ENCODE results near the gene CBY1. TPM values are rescaled to one million over a fixed set of nuclear protein-coding genes. Genes with fewer than 3 reads are reported as not detected.
"Not testable (repeated sequence)": the region's sequence is repeated elsewhere in the genome, so short reads cannot be mapped to it uniquely, and the experiment has no call there.

Gene CBY1
- total and polyA plus RNA-seq, 9 of the 15 experiments (the other 6 are each of a cell fraction or from before 2014, with no cell fraction given): 5.7 to 19.7 (median 10.8) TPM

DNA sequence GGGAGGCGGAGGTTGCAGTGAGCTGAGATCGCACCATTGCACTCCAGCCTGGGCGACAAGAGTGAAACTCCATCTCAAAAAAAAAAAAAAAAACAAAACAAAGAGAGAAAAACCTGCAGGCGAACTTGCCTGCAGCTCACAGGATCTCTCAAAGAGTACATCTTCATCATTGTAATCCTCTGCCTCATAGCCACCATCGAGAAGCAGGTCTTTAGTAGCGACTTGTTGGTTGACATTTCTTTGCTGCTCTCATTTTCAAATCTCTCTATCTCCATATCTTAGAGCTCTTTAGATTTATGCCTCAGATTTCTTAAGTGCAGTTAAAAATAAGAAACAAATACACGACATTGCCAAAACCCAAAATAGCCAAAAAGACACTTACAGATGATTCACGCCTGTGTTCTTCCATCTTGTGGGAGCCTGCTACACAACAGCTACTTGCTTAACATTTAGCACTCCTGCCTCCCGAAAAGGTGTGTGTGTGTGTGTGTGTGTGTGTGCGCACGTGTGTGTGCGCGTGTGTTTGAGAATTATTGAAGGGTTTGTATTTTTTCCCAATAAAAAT is 14.9 kb upstream of the CBY1 start:
- intact Hi-C loops (cut with micrococcal nuclease): no loop called here
- no peak overlapping the region for H3K4me2 ChIP-seq (ENCODE audit: insufficient read depth, low read length)
- 60% methylated on average over 9 of the region's 13 CpGs for WGBS (ENCODE audit: insufficient coverage, low coverage, missing lambda C conversion rate)
- H3K9ac ChIP-seq (ENCODE audit: insufficient read depth in 1 of 2, low read depth in 2 of 2, low read length in 2 of 2): no peak overlapping the region
- H3K79me2 ChIP-seq (ENCODE audit: control insufficient read depth, insufficient read depth, low read length): no peaks in the 10 kb centered on the region
- no peaks in the 10 kb centered on the region for H3K27me3 ChIP-seq (ENCODE audit: control insufficient read depth in 2 of 2, insufficient read depth in 2 of 2, low read length in 2 of 2)
- ATAC-seq (no peak), DNase-seq (ENCODE audit: extremely low read depth in 1 of 4, low spot score in 3 of 4) (no peak), FAIRE-seq (no peak)
- BruUV-seq (replicated peaks): no TSS peak
- peaks cover 0 to 5% of the 10 kb centered on the region in 2 experiments; a peak in 2 of 5 replicates for H3K4me1 ChIP-seq (replicated peaks in 1 of 2; ENCODE audit: control insufficient read depth in 2 of 2, insufficient read depth in 2 of 2, low read length in 2 of 2)
- POLR2A ChIA-PET: no interaction called here
- H4K20me1 ChIP-seq (replicated peaks; ENCODE audit: control insufficient read depth, insufficient read depth, low read length): no peaks in the 10 kb centered on the region
- TF ChIP-seq ZNF253 (CRISPR knock-in tag; conservative IDR thresholded peaks at IDR 0.05): no peak
- TF ChIP-seq FIP1L1 (IDR thresholded peaks at IDR 0.05; ENCODE audit: low read depth, low read length, poor library complexity, severe bottlenecking): no peak
- no peak for TF ChIP-seq LCOR (CRISPR knock-in tag; IDR thresholded peaks at IDR 0.05)
- TF ChIP-seq NFRKB (IDR thresholded peaks at IDR 0.05; ENCODE audit: low read depth): no peak
- no peak for TF ChIP-seq SUPT5H (IDR thresholded peaks at IDR 0.05)
- TF ChIP-seq NONO (IDR thresholded peaks at IDR 0.05; ENCODE audit: low read depth in 2 of 2, low read length in 1 of 2): no peak
- TF ChIP-seq ZNF76 (CRISPR knock-in tag; IDR thresholded peaks at IDR 0.05; ENCODE audit: borderline replicate concordance): no peak
- H2AFZ ChIP-seq (ENCODE audit: low read depth, low read length): no peak overlapping the region
- CTCF ChIA-PET (ENCODE audit: low intra/inter-chr PET ratio): no interaction called here
- no peak overlapping the region for H3K4me3 ChIP-seq
- H3K36me3 ChIP-seq (ENCODE audit: control insufficient read depth, insufficient read depth, low read length): no peaks in the 10 kb centered on the region
- no peaks in the 10 kb centered on the region for H3K9me3 ChIP-seq (replicated peaks; ENCODE audit: control insufficient read depth, insufficient read depth, low read depth, low read length)
- no peak overlapping the region for H3K27ac ChIP-seq (ENCODE audit: extremely low read depth, low read depth, low read length)
- H3K9me1 ChIP-seq (ENCODE audit: control insufficient read depth, insufficient read depth, low read length): no peaks in the 10 kb centered on the region
- in situ Hi-C loops (cut with MboI): no loop called here

GRCh38 chr22:38644245-38644644 is 12.2 kb upstream of the CBY1 start:
- WGBS (ENCODE audit: insufficient coverage, low coverage, missing lambda C conversion rate): 56% methylated on average over 4 of the region's 5 CpGs
- H3K4me3 ChIP-seq; H4K20me1 ChIP-seq (replicated peaks; ENCODE audit: control insufficient read depth, insufficient read depth, low read length); H2AFZ ChIP-seq (ENCODE audit: low read depth, low read length); POLR2A ChIA-PET; BruUV-seq (replicated peaks); H3K79me2 ChIP-seq (ENCODE audit: control insufficient read depth, insufficient read depth, low read length); ATAC-seq; H3K27ac ChIP-seq (ENCODE audit: extremely low read depth, low read depth, low read length); DNase-seq (ENCODE audit: extremely low read depth in 1 of 4, low spot score in 3 of 4); H3K36me3 ChIP-seq (ENCODE audit: control insufficient read depth, insufficient read depth, low read length); in situ Hi-C loops (cut with MboI); intact Hi-C loops (cut with micrococcal nuclease); H3K9ac ChIP-seq (ENCODE audit: insufficient read depth in 1 of 2, low read depth in 2 of 2, low read length in 2 of 2); CTCF ChIA-PET (ENCODE audit: low intra/inter-chr PET ratio); H3K9me3 ChIP-seq (replicated peaks; ENCODE audit: control insufficient read depth, insufficient read depth, low read depth, low read length); H3K9me1 ChIP-seq (ENCODE audit: control insufficient read depth, insufficient read depth, low read length); H3K4me1 ChIP-seq (replicated peaks in 1 of 2; ENCODE audit: control insufficient read depth in 2 of 2, insufficient read depth in 2 of 2, low read length in 2 of 2); H3K27me3 ChIP-seq (ENCODE audit: control insufficient read depth in 2 of 2, insufficient read depth in 2 of 2, low read length in 2 of 2); H3K4me2 ChIP-seq (ENCODE audit: insufficient read depth, low read length); TF ChIP-seq NR4A1 (CRISPR knock-in tag; IDR thresholded peaks at IDR 0.05): not testable (repeated sequence)
- peak; percentile 89 for FAIRE-seq
- 0 out of 2 replicates have a peak, but pooled peaks have one; percentile 35 for TF ChIP-seq NR4A1 (tag; IDR thresholded peaks at IDR 0.05)
- TF ChIP-seq, protein P1, sequence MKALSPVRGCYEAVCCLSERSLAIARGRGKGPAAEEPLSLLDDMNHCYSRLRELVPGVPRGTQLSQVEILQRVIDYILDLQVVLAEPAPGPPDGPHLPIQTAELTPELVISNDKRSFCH (CRISPR knock-in tag; IDR thresholded peaks at IDR 0.05): not testable (repeated sequence)
- TF ChIP-seq, protein P1 (tag; IDR thresholded peaks at IDR 0.05): peak; percentile 45; the same call in 1 of the 2 replicates
- 0 out of 2 replicates have a peak, but pooled peaks have one; percentile 38 for TF ChIP-seq KLF13 (tag; IDR thresholded peaks at IDR 0.05; ENCODE audit: borderline replicate concordance, low read depth)
- TF ChIP-seq THAP12 (CRISPR knock-in tag; IDR thresholded peaks at IDR 0.05): peak; percentile 89
- 0 out of 2 replicates have a peak, but pooled peaks have one; percentile 26 for TF ChIP-seq KDM2B (CRISPR knock-in tag; IDR thresholded peaks at IDR 0.05)
- TF ChIP-seq PPARD (CRISPR knock-in tag; IDR thresholded peaks at IDR 0.05): peak; percentile 26; the same call in 1 of the 2 replicates
